Stimulated activated CD4-positive, alpha-beta T cell treated with anti-CD3 and anti-CD28 coated beads, Interleukin-15, amount 100 ng/mL, for 1 hour (primary cell): Measurements from ENCODE around the gene RAMP3.

Source experiments
- DNase-seq, 2 donors: peaks; one replicate each; pipeline ENCODE4 v3.0.0-alpha.2; 2020; ENCODE audit warnings: low read depth in 1 of 2, low spot score in 1 of 2

RAMP3 gene

DNA sequence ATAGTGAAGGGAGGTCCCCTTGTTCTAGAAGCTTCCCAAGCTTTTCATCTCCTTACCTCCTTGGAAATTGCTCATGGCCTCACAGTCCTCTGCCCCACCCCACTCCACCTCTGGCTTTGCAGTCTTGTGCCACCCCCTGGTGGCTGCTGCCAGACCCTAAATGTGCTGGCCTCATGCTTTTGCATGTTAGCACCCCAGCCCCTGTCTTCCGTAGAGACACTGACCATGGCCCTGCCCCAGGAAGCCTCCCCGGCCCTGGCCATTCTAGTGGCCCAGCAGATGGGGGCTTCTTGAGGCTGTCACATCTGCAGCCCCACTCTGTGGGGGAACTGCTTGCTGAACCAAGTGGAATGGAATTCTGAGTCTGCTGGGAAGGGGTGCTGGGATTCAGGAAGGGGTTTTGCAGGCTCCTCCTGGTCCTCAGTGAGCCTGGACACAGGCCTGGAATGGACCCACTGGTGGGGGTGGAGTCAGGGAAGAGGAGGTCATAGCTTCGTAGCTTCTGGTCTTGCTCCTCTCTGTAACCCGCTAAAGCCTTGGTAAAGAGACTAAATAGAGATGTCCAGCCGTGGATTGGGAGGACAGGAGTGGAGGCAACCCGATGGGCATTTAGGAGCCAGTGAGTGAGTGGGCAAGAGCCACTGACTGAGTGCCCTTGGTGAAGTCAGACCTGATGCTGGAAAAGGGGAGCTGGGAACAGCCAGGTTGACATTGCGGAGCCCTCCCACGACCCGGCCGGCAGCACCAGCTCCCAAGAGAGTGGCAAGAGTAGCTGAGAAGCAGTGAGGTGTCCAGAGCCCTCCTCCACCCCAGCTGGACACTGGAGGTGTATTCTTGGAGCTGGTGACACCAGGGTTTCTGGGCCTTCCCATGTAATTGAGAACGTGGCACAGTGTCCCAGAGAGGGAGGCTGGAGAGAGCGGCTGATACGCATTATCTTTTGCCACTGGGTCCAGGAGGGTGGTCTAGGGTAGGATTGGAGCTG is 20.9 kb downstream of the RAMP3 start:
- DNase-seq: no peak

DNA sequence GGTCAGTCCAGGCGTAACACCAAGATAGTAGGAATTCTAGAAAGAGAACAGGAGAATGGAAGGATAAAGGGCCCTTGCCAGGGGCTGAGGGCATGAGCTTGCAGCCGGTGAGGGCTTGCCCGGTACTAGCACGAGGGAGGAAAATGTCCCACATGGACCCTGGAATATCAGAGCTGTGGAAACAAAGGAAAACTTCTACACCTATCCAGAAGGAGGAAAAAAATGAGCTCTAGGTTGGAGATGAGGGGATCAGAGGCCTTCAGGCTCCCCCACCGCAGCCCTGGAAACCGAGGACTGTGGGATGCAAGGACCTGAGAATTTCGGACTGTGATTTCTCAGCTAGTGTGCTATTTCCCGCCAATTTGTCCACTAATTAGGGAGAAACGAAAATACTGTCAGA is 22.1 kb downstream of the RAMP3 start:
- no peak for DNase-seq

DNA sequence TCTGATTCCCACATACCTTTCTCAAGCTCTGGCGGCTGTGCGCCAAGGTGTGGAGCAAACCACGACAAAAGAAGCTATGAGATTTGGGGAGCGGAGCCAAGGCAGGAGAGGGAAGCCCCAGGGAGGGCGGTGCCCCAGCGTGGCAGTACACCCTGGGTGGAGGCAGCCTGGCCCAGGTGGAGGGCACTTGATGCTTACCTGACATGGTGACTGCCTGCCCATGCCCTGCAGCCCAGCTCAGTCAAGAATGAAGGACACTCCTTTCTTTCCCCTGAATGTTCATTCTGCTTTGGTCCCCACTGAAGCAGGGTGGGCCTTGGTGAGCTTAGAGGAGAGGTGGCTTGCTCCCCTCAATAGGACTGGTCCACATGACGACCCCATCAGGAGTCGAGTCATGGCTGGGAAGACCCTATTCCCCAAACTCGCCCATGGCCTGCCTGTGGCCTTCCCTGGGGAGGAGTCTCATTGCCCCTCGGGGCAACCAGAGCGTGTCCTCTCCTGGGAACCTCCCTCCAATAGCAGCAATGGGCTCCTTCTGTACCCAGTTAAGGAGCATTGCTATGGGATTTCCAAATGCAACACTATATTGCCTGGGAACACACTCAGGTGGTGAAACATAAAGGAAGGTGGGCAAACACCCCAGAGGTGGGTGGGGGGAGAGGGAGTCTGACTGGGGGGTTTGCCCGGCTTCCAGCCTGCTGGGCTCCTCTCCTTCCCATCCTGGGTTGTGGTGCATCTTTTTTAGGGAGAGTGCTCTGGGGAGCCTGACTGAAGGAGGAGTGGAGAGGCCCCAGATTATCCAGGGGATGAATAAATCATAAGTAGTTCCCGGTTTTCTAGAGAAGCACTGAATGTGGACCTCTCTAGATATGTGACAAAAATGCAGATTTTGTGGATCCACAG is 22.7 kb downstream of the RAMP3 start:
- DNase-seq: no peak

DNA sequence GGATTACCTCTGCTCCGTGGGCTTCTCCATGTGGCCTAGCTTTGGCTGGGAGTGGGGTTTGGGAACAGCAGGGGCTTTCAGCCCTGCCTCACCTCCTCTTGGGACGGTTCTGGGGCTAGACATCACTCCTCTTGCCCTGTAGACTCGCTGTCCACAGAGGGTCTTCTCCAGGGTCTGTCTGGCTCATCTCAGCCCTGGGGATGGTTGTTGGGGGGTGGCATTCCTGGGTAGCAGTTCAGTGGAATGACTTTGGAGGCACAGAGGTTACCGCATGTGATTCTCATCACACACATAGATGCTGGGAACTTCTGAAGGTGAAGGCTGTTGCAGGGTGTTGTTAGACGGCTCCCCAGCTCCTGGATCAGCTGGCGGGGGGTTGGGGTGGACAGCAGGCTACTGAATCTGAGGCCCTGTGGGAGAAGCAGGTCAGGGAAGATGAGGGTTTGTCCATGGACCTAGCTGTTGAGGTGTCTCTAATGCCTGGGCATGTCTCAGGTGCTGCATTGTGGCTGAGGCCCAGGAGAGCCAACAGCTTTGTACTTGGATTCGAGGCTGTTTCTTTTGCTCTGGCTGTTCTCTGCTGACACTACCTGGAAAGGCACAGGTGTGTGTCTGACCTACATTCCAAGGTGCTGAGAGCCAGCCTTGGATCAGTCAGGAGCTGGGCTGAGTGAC is 23.8 kb downstream of the RAMP3 start:
- no peak for DNase-seq

DNA sequence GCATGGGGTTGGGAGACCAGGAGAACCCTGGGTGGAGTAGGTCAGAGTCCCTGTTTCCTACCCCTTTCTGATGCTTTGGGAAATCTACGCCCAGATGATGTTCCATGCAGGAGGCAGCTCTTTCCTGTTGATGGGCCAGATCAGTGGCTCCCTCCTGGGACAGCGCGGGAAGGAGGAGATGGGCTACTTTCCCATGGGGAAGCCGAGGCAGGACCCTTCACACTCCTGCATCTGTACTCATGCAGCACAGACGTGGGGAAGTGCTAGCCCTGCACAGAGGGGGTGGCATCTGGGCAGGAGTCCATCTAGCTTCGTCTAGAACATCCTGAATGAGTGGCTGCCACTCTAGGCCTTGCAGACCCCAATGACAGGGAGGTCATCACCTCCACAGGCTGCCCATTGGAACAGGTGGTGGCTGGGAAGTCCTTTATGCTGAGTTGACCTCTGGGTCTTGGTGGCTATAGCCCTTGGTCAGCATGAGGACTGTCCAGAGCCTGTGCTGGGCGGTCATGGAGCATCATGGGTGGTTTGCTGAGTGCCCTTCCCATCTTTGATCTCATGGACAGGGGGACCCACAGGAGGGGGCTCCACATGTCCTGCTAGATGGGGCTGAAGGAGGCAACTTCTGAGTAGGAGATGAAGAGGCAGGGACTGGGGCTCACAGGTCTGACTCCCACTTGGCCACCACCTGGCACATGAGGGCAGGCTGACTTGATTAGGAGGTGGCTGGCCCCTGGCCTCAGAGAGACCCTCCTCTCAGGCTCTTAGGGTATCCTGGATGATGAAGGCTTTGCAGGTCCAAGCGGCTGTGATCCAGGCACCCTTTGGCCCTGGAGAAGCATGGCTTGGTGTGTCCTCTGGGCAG is 24.6 kb downstream of the RAMP3 start:
- no peak for DNase-seq

DNA sequence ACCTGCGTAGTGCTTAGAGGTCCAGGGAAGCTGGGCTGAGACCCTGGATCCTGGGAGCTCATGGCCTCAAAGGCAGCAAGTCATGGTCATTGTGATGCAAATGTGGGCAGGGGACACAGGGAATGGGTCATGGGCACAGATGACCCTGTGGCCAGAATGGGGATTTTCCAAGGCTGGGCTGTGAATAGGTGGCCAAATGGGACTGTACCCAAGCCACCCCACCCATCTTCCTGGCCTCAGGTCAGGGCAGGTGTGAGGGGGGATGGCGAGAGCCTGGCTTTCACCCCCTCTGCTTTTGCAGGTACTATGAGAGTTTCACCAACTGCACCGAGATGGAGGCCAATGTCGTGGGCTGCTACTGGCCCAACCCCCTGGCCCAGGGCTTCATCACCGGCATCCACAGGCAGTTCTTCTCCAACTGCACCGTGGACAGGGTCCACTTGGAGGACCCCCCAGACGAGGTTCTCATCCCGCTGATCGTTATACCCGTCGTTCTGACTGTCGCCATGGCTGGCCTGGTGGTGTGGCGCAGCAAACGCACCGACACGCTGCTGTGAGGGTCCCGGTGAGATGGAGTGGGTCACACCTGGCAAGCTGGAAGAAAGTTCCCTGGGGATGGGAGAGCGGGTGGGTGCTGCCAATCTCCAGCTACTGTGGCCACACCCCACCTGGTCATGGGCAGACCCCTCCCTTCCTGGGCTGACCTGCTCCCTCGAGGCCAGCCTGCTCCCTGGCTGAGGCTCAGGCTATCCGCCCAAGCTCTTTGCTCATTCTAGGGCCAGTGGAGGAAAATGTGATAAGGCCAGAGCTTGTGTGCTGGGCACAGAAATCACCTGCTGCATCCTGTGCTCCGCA is 25.5 kb downstream of the RAMP3 start:
- DNase-seq: no peak

DNA sequence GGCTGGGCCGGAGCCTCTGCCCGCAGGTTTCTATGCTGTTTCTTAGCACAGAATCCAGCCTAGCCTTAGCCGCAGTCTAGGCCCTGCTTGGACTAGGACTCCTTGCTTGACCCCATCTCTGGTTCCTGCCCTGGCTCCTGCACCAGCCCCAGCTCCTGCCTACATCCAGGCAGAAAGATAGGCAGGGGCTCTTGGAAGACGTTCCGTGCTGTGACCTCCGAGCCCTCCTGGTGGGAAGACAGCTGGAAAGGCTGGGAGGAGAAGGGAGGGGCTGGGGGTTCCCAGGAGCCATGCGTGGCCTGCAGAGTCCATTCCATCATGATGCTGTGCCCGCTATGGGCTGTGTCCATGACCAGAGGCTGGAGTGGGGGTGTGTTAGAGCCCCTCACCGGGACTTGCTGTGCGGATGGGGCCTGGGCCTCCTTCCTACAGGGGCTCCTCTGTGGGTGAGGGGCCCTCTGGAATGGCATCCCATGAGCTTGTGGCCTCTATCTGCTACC is 26.2 kb downstream of the RAMP3 start:
- DNase-seq: no peak

DNA sequence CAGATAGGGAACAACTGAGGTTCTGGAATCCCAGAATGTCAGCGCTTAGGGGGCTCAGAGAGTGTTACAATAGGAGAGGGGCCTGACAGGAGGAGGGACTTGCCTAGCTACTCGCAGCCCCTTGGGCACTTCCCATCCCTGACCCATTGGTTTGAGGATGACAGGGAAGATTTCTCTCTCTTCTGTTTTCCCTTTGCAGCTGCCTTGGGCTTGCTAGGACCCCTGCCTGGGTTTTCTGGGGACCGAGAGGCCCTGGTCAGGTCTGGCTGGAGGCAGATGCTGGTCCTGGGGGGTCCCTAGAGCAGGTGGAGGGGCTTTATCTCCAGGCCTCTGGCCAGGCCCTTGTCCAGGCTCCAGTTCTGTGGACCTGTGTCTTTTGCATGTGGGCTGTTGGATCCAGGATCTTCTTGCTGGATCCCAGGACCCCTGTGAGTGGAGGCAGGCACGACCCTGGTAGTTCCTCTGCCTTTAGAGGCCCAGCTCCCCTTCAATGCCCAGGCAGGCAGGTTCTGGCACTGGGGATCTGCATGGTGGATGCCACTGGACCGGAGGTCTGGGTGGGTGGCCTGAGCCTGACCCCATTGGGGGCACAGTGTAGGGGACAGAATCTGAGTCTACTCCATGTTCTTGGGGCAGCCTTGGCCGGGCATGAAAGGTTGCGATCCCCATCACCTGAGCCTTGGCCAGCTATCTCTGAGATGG is 26.9 kb downstream of the RAMP3 start:
- no peak for DNase-seq

DNA sequence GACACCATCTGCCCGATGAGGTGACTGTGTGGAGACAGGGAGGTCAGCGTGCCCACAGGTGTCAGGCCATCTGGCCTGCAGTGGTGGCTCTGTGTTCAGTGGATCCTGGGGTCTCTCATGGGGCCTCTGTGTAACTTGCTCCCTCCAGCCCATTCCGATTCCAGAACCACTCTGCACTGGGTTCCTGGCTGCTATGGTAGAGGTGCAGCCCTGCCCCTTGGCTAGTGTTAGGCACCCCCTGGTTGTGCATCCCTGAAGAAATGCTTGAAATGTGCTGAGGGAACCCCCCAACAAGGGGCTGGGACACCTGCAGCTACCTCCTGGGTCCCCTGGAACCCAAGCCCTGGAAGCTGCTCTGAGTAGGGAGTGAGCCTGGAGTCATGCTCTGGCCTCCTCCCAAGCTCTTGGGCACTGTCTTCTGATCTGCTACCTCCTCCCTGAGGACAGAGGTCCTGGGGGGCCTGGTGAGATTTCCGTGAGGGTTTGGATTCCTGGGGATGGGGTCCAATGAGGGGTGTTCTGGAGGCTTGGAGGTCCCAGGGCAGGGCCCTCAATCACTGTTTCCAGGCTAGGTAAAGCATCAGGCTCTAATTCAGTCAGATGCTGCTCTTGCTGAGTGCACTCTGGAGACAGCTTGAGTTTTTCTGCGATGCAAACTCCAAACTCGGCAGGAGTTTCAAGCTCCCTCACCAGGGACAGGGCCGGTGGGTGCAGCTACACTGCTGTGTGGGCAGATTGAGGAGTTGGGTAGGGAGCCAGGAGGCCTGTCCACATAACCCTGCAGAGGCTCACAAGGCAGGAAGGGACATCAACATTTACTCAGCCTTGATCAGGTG is 27.7 kb downstream of the RAMP3 start:
- DNase-seq: no peak

DNA sequence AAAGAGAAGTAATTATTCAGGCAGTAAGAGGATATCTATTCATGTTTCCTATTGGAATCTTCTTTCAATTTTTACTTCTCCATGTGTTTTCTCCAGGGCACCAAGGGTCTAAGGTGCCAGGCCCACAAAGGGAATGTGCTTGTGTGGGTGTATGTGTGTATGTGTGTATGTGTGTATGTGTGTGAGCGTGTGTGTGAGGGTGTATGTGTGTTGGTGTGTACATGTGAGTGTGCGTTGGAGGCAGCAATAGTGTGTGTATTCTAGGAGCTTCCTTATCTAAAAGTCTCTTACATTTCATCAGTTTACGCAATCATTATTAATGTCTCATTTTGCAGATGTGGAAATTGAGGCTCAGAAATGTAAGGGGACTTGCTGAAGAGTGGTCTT is 28.3 kb downstream of the RAMP3 start:
- DNase-seq: no peak

DNA sequence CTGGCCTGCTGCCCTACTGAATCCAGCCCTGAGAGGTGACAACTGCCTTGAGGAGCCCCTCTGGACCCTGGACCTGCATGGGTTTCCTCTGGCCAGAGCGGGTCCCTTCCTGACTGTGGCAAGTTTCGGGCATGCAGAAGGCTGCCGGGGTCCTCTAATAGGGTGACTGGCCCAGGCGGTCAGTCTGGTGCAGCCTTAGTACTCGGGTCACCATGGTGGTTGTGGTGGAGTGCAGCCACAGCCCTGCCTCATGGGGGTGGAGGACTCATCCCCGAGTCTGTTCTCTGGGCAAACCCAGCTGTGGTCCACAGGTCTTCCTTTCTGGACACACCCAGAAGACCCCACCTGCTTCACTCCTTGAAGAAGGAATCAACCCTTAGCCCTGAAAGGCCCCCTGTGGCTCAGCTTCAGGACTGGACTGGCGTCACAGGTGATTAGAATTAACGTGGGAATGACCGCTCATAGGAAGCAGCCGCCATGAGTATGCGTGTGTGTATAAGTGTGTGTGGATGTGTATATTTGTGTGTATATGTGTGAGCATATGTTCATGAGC is 28.7 kb downstream of the RAMP3 start:
- DNase-seq: no peak

DNA sequence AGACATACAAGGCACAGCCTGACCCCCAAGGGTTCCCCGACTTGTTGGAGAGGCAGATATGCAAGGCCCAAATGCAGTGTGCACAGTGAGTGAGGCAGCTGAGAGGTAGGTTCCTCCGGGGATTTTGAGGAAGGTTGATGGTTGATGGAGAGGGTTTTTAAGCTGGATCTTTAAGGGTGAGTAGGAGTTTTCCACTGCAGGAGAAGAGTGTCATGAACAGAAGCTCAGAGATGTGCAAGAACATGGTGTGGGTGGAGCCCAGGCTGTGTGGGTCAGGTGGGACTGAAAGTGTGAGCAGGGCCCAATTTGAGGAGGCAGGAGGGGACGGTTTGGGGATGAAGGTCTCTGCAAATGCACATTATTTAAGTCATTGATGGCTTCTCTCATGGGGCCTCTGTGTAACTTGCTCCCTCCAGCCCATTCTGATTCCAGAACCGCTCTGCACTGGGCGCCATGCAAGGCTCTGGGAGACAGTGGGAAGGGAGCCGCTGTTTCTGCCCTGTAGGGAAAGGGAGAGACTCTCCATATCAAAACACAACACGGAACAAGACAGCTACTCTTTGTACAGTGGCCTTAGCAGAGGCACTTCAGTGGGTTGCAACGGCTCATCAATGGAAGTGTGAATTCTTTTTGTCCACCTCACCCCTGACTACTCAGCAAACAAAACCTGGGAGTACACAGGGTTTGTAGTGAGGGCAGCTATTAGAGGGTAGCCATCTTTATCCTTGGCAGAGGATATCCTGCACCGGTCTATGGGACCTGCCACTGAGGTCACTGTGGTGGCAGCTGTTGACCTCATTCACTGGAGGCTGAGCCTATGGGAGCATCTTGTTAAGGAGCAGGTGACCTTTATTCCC is 29.7 kb downstream of the RAMP3 start:
- DNase-seq: no peak

DNA sequence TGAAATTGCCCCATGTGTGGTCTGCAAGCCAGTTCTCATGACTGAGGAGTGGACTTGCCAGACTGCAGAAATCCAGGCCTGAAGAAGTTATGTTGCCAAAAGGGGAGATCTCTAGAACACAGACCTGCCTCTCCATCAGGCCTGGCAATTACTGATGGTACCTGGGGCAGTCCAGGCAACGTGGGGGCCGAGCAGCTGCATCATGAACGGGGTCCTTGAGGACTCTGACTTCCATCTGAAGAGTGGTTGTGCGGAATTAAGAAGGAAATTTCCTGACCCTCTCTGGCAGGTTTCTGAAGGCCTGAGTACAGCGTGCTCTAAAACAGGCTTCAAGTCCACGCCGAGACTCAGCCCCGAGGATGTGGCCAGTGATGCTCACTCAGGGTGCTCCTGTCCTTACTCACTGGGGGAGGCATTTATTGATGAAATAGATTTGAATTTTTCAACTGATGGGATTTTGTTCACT is 30.4 kb downstream of the RAMP3 start:
- DNase-seq: no peak

DNA sequence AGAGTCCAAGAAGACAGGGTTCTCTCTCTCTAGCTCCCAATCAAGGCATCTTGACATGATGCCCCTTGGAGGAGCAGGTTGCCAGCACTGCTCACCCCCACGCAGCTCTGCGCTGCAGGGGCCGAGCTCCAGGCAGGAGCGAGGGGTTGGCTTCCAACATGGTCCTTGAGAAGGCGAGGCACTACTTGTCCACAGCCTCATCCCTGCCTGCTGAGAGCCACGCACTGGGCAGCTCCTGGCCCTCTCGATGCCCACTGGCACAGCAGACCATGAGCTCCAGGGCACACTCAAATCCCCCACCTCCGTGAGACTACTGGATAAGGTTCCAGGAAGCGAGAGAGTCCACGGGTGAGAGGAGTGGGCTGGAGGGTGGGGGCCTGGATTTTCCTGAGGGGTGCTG is 31.1 kb downstream of the RAMP3 start:
- DNase-seq: no peak

DNA sequence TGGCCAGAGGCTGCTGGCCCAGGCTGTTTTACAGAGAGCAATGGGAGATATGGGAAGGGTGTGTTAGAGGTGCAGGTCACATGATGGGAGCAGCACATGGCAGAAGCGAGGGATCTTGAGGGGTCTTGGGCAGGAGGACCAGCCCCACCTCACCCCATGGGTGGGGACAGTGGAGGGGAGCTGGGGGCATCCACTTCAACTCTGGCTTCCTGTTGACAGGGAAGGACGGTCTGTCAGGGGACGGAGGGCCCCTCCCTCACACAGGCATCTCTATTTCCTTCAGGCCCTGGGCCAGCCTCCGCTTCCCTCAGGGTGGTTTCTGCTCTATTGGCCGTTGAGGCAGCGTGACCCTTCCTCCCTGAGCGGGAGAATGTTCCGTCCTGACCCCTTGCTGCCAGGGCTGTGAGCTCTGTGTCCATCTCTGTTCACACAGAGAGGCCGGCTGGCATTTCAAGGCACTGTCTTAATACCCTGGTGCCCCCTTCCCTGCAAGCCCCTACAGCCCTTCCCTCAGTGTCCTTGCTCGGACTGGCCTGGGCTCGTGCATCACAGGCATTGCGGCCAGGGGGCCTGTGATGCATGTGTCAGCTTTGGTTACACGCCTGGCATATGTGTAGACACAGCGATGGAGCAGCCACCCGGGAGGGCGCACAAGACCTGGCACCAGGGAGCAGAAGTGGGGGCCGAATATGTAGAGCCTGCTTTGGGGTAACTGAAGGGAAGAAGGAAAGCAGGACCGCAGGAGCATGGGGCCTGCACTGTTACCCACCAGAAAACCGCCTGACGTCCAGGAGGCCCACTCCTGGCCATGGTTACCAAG is 31.8 kb downstream of the RAMP3 start:
- no peak for DNase-seq
